K562 (cell line): ENCODE data around the gene SUMO3. TPM values are rescaled to one million over a fixed set of nuclear protein-coding genes. Genes with fewer than 3 reads are reported as not detected.

Experiments
- ATAC-seq: fragments of 200-7000 bp; cut with Tn5 transposase; 3 replicates; pipeline ENCODE4 v1.9.1; 2020; ENCODE audit warnings: moderate library complexity
- BruUV-seq: library from RNA; stranded (reverse); fragments of 400-500 nt; replicated peaks from 2 replicates; lab custom pipeline; 2021; lab: Mats Ljungman, UMichigan
- CTCF ChIA-PET: fragments of 300-600 bp; formaldehyde crosslinking; extraction: SDS; loops from one replicate; lab custom pipeline; 2021; ENCODE audit warnings: low intra/inter-chr PET ratio; lab: Yijun Ruan, JAX
- POLR2A ChIA-PET: fragments of 300-600, 350-650 bp; sonication (Branson Sonifier 250); formaldehyde crosslinking; extraction: SDS; loops from one replicate; lab custom pipeline; 2021; ENCODE audit warnings: antibody characterized with exemption, inconsistent platforms; lab: Yijun Ruan, JAX
- DNase-seq, 4 experiments: peaks; one replicate each; pipeline versions ENCODE4 v3.0.0 to v3.0.0-alpha.2; 2011 to 2018; ENCODE audit warnings: low spot score in 3 of 4, mixed read lengths in 3 of 4; ENCODE audit errors: extremely low read depth in 1 of 4
- FAIRE-seq: peaks from 2 replicates; lab custom pipeline; 2011; peaks lifted over from hg19 to GRCh38; lab: Jason Lieb, UNC
- H2AFZ ChIP-seq: 2 replicates; pipeline ENCODE4 v1.6.0; 2011; ENCODE audit warnings: low read depth, low read length, control low read depth, inconsistent platforms
- H3K27ac ChIP-seq: fragments of 200-600 bp; 3 replicates; pipeline ENCODE4 v1.8.0; 2011; ENCODE audit warnings: low read depth, mild to moderate bottlenecking, control low read depth, inconsistent platforms, low read length, moderate library complexity, mixed read lengths; ENCODE audit errors: extremely low read depth
- H3K27me3 ChIP-seq, 2 experiments: fragments of 300-600 bp in 1 of 2; 2 replicates in 1 of 2; 3 replicates in 1 of 2; pipeline versions ENCODE4 v1.6.0 to v1.8.0; 2011; ENCODE audit warnings: inconsistent platforms in 2 of 2, low read length in 2 of 2, mild to moderate bottlenecking in 1 of 2, mixed read lengths in 1 of 2, moderate library complexity in 1 of 2; ENCODE audit not compliant: control insufficient read depth in 2 of 2, insufficient read depth in 2 of 2
- H3K36me3 ChIP-seq: fragments of 300-600 bp; 3 replicates; pipeline ENCODE4 v1.8.0; 2011; ENCODE audit warnings: mild to moderate bottlenecking, low read length, inconsistent platforms; ENCODE audit not compliant: control insufficient read depth, insufficient read depth
- H3K4me1 ChIP-seq, 2 experiments: fragments of 200-600 bp in 1 of 2; replicated peaks in 1 of 2; 2 replicates in 1 of 2; 3 replicates in 1 of 2; pipeline versions ENCODE4 v1.5.1 to v1.8.0; 2011; ENCODE audit warnings: inconsistent platforms in 2 of 2, low read length in 2 of 2, mild to moderate bottlenecking in 1 of 2, mixed read lengths in 1 of 2, moderate library complexity in 1 of 2; ENCODE audit not compliant: control insufficient read depth in 2 of 2, insufficient read depth in 2 of 2
- H3K4me2 ChIP-seq: 2 replicates; pipeline ENCODE4 v1.6.1; 2011; ENCODE audit warnings: low read length, control low read depth, inconsistent platforms, mixed read lengths; ENCODE audit not compliant: insufficient read depth
- H3K4me3 ChIP-seq: fragments of 200-600 bp; sonication (generic), shearing (Covaris generic); 2 replicates; pipeline ENCODE4 v1.5.1; 2016; ENCODE audit warnings: control low read depth, inconsistent platforms
- H3K79me2 ChIP-seq: fragments of 200-600 bp; 3 replicates; pipeline ENCODE4 v1.8.0; 2011; ENCODE audit warnings: low read length, inconsistent platforms; ENCODE audit not compliant: control insufficient read depth, insufficient read depth
- H3K9ac ChIP-seq, 2 experiments: 2 replicates each; pipeline versions ENCODE4 v1.6.0 to v1.6.1; 2011; ENCODE audit warnings: low read depth in 2 of 2, low read length in 2 of 2, control low read depth in 1 of 2, inconsistent platforms in 1 of 2, mild to moderate bottlenecking in 1 of 2, mixed read lengths in 1 of 2; ENCODE audit not compliant: insufficient read depth in 1 of 2
- H3K9me1 ChIP-seq: one replicate; pipeline ENCODE4 v1.6.0; 2011; ENCODE audit warnings: inconsistent platforms, mild to moderate bottlenecking, low read length, moderate library complexity; ENCODE audit not compliant: control insufficient read depth, insufficient read depth
- H3K9me3 ChIP-seq: replicated peaks from 2 replicates; pipeline ENCODE4 v1.5.1; 2011; ENCODE audit warnings: low read depth, low read length, inconsistent platforms; ENCODE audit not compliant: control insufficient read depth, insufficient read depth
- H4K20me1 ChIP-seq: replicated peaks from 2 replicates; pipeline ENCODE4 v1.6.1; 2011; ENCODE audit warnings: low read length, inconsistent platforms, mixed read lengths; ENCODE audit not compliant: control insufficient read depth, insufficient read depth
- ATF4 ChIP-seq: fragments of 450-650 bp; formaldehyde crosslinking; IDR thresholded peaks from 2 replicates; pipeline ENCODE4 v1.4.0; 2022; ENCODE audit warnings: mild to moderate bottlenecking, moderate library complexity
- ATF7 ChIP-seq: fragments of 450-650 bp; IDR thresholded peaks from 2 replicates; pipeline ENCODE4 v1.7.1; 2014; ENCODE audit warnings: mild to moderate bottlenecking, moderate library complexity
- BHLHE40 ChIP-seq: IDR thresholded peaks from 2 replicates; pipeline ENCODE4 v1.6.1; 2011; ENCODE audit warnings: low read length, improper control_type of control experiment
- DNMT1 ChIP-seq: fragments of 450-650 bp; IDR thresholded peaks from 2 replicates; pipeline ENCODE4 v1.6.1; 2016; ENCODE audit warnings: antibody characterized with exemption, mild to moderate bottlenecking
- HDAC2 ChIP-seq: fragments of 450-650 bp; IDR thresholded peaks from 2 replicates; pipeline ENCODE4 v1.6.1; 2016; ENCODE audit warnings: mild to moderate bottlenecking
- HIVEP1 ChIP-seq: fragments of 250-450 bp; sonication (Bioruptor Pico); IDR thresholded peaks from 2 replicates; pipeline ENCODE4 v1.4.0; 2020; ENCODE audit warnings: mild to moderate bottlenecking
- IFI16 ChIP-seq: fragments of 250-450 bp; sonication (Bioruptor Pico); IDR thresholded peaks from 2 replicates; pipeline ENCODE4 v2.1.2; 2022; ENCODE audit warnings: mild to moderate bottlenecking, inconsistent platforms
- PRPF4 ChIP-seq: fragments of 200-400 bp; formaldehyde crosslinking; IDR thresholded peaks from one replicate; pipeline ENCODE4 v1.6.1; 2017; ENCODE audit warnings: low read length, low read depth, mild to moderate bottlenecking; ENCODE audit not compliant: insufficient read depth, poor library complexity, severe bottlenecking
- RBFOX2 ChIP-seq: fragments of 200-400 bp; formaldehyde crosslinking; IDR thresholded peaks from 2 replicates; pipeline ENCODE4 v1.6.1; 2017; ENCODE audit warnings: low read depth, mild to moderate bottlenecking, low read length, moderate library complexity
- RHOXF2B ChIP-seq: fragments of 250-450 bp; sonication (Bioruptor Pico); conservative IDR thresholded peaks from 2 replicates; pipeline ENCODE4 v1.5.1; 2021
- SMAD4 ChIP-seq: fragments of 250-450 bp; sonication (Bioruptor Pico); conservative IDR thresholded peaks from 2 replicates; pipeline ENCODE4 v1.8.0; 2021; ENCODE audit warnings: inconsistent platforms, mild to moderate bottlenecking, moderate library complexity
- TEAD1 ChIP-seq, 2 experiments: fragments of 450-650 bp in 1 of 2; sonication (generic) in 1 of 2; formaldehyde crosslinking; IDR thresholded peaks; 2 replicates each; pipeline versions ENCODE4 v1.4.0 to v1.8.0; 2020 to 2022; ENCODE audit warnings: mild to moderate bottlenecking in 2 of 2, missing genetic modification reagents in 1 of 2
- TFE3 ChIP-seq: fragments of 450-650 bp; formaldehyde crosslinking; IDR thresholded peaks from 2 replicates; pipeline ENCODE4 v1.4.0; 2020; ENCODE audit warnings: mild to moderate bottlenecking, mixed read lengths
- USF1 ChIP-seq: sonication (generic); formaldehyde crosslinking; IDR thresholded peaks from 2 replicates; pipeline ENCODE4 v1.9.0; 2022; ENCODE audit warnings: mild to moderate bottlenecking, missing genetic modification reagents
- ZFX ChIP-seq: sonication (generic); formaldehyde crosslinking; IDR thresholded peaks from 2 replicates; pipeline ENCODE4 v1.8.0; 2022; ENCODE audit warnings: mild to moderate bottlenecking, missing genetic modification reagents, moderate library complexity
- ZNF277 ChIP-seq: fragments of 250-450 bp; sonication (Bioruptor Pico); IDR thresholded peaks from 2 replicates; pipeline ENCODE4 v1.8.0; 2022; ENCODE audit warnings: inconsistent platforms, mild to moderate bottlenecking, moderate library complexity, borderline replicate concordance
- ZNF586 ChIP-seq: fragments of 450-650 bp; formaldehyde crosslinking; conservative IDR thresholded peaks from 2 replicates; pipeline ENCODE4 v1.4.0; 2020; ENCODE audit warnings: mild to moderate bottlenecking, moderate library complexity
- WGBS: fragments of 100-300 bp; shearing (Covaris generic); methylation state at CpG from one replicate; pipeline ENCODE4 v1.1.6; 2016; ENCODE audit warnings: low coverage, mixed read lengths; ENCODE audit not compliant: insufficient coverage; ENCODE audit errors: missing lambda C conversion rate; 5-methylcytosine and 5-hydroxymethylcytosine counted together
- in situ Hi-C: fragments of 300-500 bp; cut with MboI; formaldehyde crosslinking; loops from 4 replicates; pipeline ENCODE4 v1.15.0; 2018; ENCODE audit warnings: inconsistent platforms, mixed read lengths
- intact Hi-C: fragments of 100-400 bp; cut with micrococcal nuclease; formaldehyde crosslinking; loops from 2 replicates; pipeline ENCODE4 v1.14.2; 2022
- polyA plus RNA-seq, 8 experiments: library from polyadenylated mRNA; depleted of rRNA in 4 of 8; stranded (reverse) in 5 of 8; unstranded in 3 of 8; fragments of >200 nt; fragmentation: Nextera tagmentation in 2 of 8; fragmentation: Illumina TruSeq in 1 of 8; extraction: Ambion mirVana in 2 of 8; extraction: Trizol in 1 of 8; gene quantifications; 2 replicates each; pipeline versions ENCODE4 v1.2.1 to v1.2.3, GENCODE V29; 2011 to 2014; ENCODE audit warnings: inconsistent platforms in 1 of 8, missing spikeins in 1 of 8
- total RNA-seq, 7 experiments: library from RNA; depleted of rRNA in 6 of 7; stranded (reverse); fragments of >200 nt in 6 of 7; fragmentation: Illumina TruSeq in 2 of 7; extraction: Trizol in 2 of 7; gene quantifications; 2 replicates each; pipeline versions ENCODE4 v1.2.1 to v1.2.3, GENCODE V29; 2011 to 2021; ENCODE audit warnings: low replicate concordance in 1 of 7

Gene SUMO3
- total and polyA plus RNA-seq, 9 of the 15 experiments (the other 6 are each of a cell fraction or from before 2014, with no cell fraction given): 13.9 to 143 (median 113) TPM

- ChIA-PET POLR2A (interaction anchor here (0.6 to 1.0 kb wide), 3 partner anchors 14 to 35 kb away, joined by 3 read pairs; partner anchors contain the start of gene UBE2G2), CTCF (no interaction called here)
- no peaks in the 10 kb centered on the region for H3K9me1 ChIP-seq
- no peaks in the 10 kb centered on the region for H3K9me3 ChIP-seq
- H4K20me1 ChIP-seq: peaks cover 5% of the 10 kb centered on the region; the same call in 1 of the 2 replicates
- peaks cover 7 to 23% of the 10 kb centered on the region in 2 experiments; a peak in 4 of 5 replicates for H3K27me3 ChIP-seq
- H3K79me2 ChIP-seq: no peaks in the 10 kb centered on the region
- in situ Hi-C loops (no loop called here), intact Hi-C loops (loop anchor here (10.0 kb wide), 1 partner anchor 792 kb away; no protein-coding TSS in a partner anchor)
- no TSS peak for BruUV-seq
- ATAC-seq (peak; percentile 87), FAIRE-seq (peak; percentile 85), DNase-seq (peak; percentile 47 to 82 (median 64))
- peak overlapping the region; percentile 43; the same call in 1 of the 2 replicates for H3K4me2 ChIP-seq
- 41% methylated on average over 32 of the region's 37 CpGs for WGBS
- H3K9ac ChIP-seq: peak overlapping the region in 1 of 2 experiments; percentile 62; a peak in 2 of 4 replicates
- no peaks in the 10 kb centered on the region for H3K36me3 ChIP-seq
- H3K4me1 ChIP-seq: peaks cover 21 to 48% of the 10 kb centered on the region in 2 experiments
- no peak overlapping the region for H3K4me3 ChIP-seq
- peak overlapping the region; percentile 64 for H2AFZ ChIP-seq
- no peak overlapping the region; the same call in 2 of the 3 replicates for H3K27ac ChIP-seq
- TF ChIP-seq ZFX (CRISPR knock-in tag): peak; percentile 39; the same call in 1 of the 2 replicates
- no peak for TF ChIP-seq ZNF586 (CRISPR knock-in tag)
- peak; percentile 93 for TF ChIP-seq BHLHE40
- peak; percentile 42; the same call in 1 of the 2 replicates for TF ChIP-seq HDAC2
- TF ChIP-seq IFI16 (CRISPR knock-in tag): no peak
- TF ChIP-seq ZNF277 (CRISPR knock-in tag): no peak
- peak; percentile 63 for TF ChIP-seq ATF7
- TF ChIP-seq RHOXF2B (CRISPR knock-in tag): no peak
- TF ChIP-seq RBFOX2: 0 out of 2 replicates have a peak, but pooled peaks have one; percentile 16
- peak; percentile 39; the same call in 1 of the 2 replicates for TF ChIP-seq TFE3
- no peak for TF ChIP-seq DNMT1
- TF ChIP-seq PRPF4: no peak
- no peak for TF ChIP-seq ATF4 (CRISPR knock-in tag)
- TF ChIP-seq SMAD4 (CRISPR knock-in tag): peak; percentile 91
- TF ChIP-seq USF1 (CRISPR knock-in tag): peak; percentile 97
- no peak for TF ChIP-seq TEAD1 (CRISPR knock-in tag; IDR thresholded peaks at IDR 0.05)
- TF ChIP-seq HIVEP1 (CRISPR knock-in tag): no peak
Observed at GRCh38 chr21:44836666-44837471, 19.0 kb upstream of the SUMO3 start.
